ENCODE data around the gene OR5B2. TPM values are rescaled to one million over a fixed set of nuclear protein-coding genes. Genes with fewer than 3 reads are reported as not detected.
A peak's percentile ranks its signal among the peaks of the same experiment; 100 is the strongest.

OR5B2 gene
- total RNA-seq: not detected in 2 replicates

DNA sequence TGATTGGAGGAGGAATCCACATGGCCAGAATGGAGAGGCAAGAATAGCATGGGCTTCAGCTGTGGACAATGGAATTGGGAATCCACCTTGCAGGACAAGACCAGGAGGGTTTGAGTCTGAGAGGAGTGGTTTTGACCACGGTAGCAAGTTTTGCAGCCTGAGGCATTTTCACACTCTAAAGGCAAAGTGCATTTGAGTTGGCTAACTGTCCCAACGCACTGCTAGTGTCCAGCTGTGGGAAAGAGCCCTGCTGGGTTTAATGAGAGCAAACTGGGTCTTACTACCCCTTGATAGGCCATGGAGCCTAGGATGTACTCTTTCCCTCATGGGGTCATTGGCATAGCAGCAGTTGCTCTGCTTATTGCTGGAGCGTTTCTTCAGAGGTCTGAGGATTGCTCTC lies at the start of gene OR5B2:
Gene OR5B2, minus strand, starts transcription at position 101 of the 400 bp plus-strand sequence. CDS start 4,860 bp downstream, outside the sequence.
- TF ChIP-seq, protein P1, sequence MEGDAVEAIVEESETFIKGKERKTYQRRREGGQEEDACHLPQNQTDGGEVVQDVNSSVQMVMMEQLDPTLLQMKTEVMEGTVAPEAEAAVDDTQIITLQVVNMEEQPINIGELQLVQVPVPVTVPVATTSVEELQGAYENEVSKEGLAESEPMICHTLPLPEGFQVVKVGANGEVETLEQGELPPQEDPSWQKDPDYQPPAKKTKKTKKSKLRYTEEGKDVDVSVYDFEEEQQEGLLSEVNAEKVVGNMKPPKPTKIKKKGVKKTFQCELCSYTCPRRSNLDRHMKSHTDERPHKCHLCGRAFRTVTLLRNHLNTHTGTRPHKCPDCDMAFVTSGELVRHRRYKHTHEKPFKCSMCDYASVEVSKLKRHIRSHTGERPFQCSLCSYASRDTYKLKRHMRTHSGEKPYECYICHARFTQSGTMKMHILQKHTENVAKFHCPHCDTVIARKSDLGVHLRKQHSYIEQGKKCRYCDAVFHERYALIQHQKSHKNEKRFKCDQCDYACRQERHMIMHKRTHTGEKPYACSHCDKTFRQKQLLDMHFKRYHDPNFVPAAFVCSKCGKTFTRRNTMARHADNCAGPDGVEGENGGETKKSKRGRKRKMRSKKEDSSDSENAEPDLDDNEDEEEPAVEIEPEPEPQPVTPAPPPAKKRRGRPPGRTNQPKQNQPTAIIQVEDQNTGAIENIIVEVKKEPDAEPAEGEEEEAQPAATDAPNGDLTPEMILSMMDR (IDR thresholded peaks at IDR 0.05; ENCODE audit: extremely low read depth, low read depth, low read length): no peak
- no peak within 1 kb of the TSS for H2AFZ ChIP-seq (ENCODE audit: low read length)
- no peaks in the 10 kb centered on the region for H3K36me3 ChIP-seq (ENCODE audit: insufficient read depth, low read length)
- no peaks in the 10 kb centered on the region for H3K27me3 ChIP-seq (ENCODE audit: insufficient read depth, low read length)
- no peaks in the 10 kb centered on the region for H4K20me1 ChIP-seq (ENCODE audit: insufficient read depth, low read length)
- H3K79me2 ChIP-seq (ENCODE audit: insufficient read depth, low read length): no peaks in the 10 kb centered on the region
- no peak within 1 kb of the TSS for H3K4me2 ChIP-seq (ENCODE audit: insufficient read depth, low read length)
- no peaks in the 10 kb centered on the region for H3K4me1 ChIP-seq (ENCODE audit: insufficient read depth, low read length)
- no peak within 1 kb of the TSS for H3K4me3 ChIP-seq (ENCODE audit: insufficient read depth, low read length)
- DNase-seq (ENCODE audit: insufficient read length, low spot score, missing footprints): no peak
- no peaks in the 10 kb centered on the region for H3K9me3 ChIP-seq (ENCODE audit: low read depth, low read length)
- H3K27ac ChIP-seq (ENCODE audit: low read depth, low read length): no peak within 1 kb of the TSS

DNA sequence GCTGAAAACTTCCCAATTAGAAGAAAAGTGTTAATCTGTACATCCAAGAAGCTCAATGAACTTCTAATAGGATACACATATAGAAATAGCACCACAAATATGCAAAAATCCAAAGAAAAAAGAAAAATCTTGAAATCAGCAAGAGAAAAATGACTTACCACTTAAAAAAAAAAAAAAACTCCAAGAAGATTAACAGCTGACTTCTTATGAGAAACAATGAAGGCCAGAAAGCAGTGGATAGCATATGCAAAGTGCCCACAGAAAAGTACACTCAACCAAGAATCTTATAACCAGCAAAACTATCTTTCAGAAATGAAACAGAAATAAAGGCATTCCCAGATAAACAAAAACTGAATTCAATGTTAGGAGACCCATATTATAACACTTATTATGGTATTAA lies 44.0 kb upstream of the OR5B2 start:
- no peaks in the 10 kb centered on the region for H4K20me1 ChIP-seq (ENCODE audit: insufficient read depth, low read length)
- H3K4me3 ChIP-seq (ENCODE audit: insufficient read depth, low read length): no peak overlapping the region
- H3K4me1 ChIP-seq (ENCODE audit: insufficient read depth, low read length): no peaks in the 10 kb centered on the region
- DNase-seq (ENCODE audit: insufficient read length, low spot score, missing footprints): no peak
- no peak overlapping the region for H2AFZ ChIP-seq (ENCODE audit: low read length)
- no peaks in the 10 kb centered on the region for H3K36me3 ChIP-seq (ENCODE audit: insufficient read depth, low read length)
- no peak overlapping the region for H3K4me2 ChIP-seq (ENCODE audit: insufficient read depth, low read length)
- H3K27ac ChIP-seq (ENCODE audit: low read depth, low read length): no peak overlapping the region
- TF ChIP-seq, protein P1 (IDR thresholded peaks at IDR 0.05; ENCODE audit: extremely low read depth, low read depth, low read length): no peak
- H3K79me2 ChIP-seq (ENCODE audit: insufficient read depth, low read length): no peaks in the 10 kb centered on the region
- H3K27me3 ChIP-seq (ENCODE audit: insufficient read depth, low read length): no peaks in the 10 kb centered on the region
- no peaks in the 10 kb centered on the region for H3K9me3 ChIP-seq (ENCODE audit: low read depth, low read length)

DNA sequence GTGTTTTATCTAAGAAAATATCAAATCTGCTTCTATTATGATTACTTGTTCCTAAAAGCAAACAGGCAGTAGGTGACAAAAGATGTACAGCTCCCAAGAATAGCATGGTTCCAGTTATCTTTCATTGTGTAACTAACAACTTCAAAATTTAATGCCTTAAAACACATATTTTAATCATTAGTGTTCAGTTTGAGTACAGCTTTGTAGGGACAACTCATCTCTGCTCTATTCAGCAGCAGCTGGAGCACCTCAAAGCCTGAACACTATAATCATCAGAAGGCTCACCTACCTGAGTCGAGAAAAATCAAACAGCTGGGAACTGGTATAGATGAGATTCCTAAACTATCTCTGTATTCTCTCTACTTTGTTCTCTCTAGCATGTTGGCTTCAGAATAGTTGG lies 38.4 kb upstream of the OR5B2 start:
- no peak overlapping the region for H2AFZ ChIP-seq (ENCODE audit: low read length)
- no peaks in the 10 kb centered on the region for H3K79me2 ChIP-seq (ENCODE audit: insufficient read depth, low read length)
- peak; percentile 3 for DNase-seq (ENCODE audit: insufficient read length, low spot score, missing footprints)
- no peaks in the 10 kb centered on the region for H3K9me3 ChIP-seq (ENCODE audit: low read depth, low read length)
- no peaks in the 10 kb centered on the region for H4K20me1 ChIP-seq (ENCODE audit: insufficient read depth, low read length)
- H3K36me3 ChIP-seq (ENCODE audit: insufficient read depth, low read length): no peaks in the 10 kb centered on the region
- H3K4me2 ChIP-seq (ENCODE audit: insufficient read depth, low read length): no peak overlapping the region
- H3K27ac ChIP-seq (ENCODE audit: low read depth, low read length): no peak overlapping the region
- no peaks in the 10 kb centered on the region for H3K4me1 ChIP-seq (ENCODE audit: insufficient read depth, low read length)
- TF ChIP-seq, protein P1 (IDR thresholded peaks at IDR 0.05; ENCODE audit: extremely low read depth, low read depth, low read length): no peak
- no peaks in the 10 kb centered on the region for H3K27me3 ChIP-seq (ENCODE audit: insufficient read depth, low read length)
- H3K4me3 ChIP-seq (ENCODE audit: insufficient read depth, low read length): no peak overlapping the region

DNA sequence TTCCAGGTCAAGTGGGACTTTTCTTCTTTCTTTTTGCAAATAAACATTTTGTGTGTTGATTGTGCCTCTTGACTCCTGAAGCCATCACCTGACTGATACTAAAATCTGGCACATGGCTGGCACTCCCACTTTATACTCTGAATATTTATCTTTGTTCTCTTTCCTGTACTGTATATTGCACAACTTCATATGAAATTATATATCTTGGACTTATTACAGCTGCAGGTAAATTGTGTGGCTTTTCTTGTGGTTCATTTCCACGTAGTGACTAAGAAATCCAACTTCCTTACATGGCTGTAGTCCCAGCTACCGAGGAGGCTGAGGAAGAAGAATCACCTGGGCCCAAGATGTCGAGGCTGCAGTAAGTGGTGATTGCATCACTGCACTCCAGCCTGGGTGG lies 37.8 kb upstream of the OR5B2 start:
- no peaks in the 10 kb centered on the region for H3K4me1 ChIP-seq (ENCODE audit: insufficient read depth, low read length)
- no peaks in the 10 kb centered on the region for H3K27me3 ChIP-seq (ENCODE audit: insufficient read depth, low read length)
- H3K9me3 ChIP-seq (ENCODE audit: low read depth, low read length): no peaks in the 10 kb centered on the region
- no peak overlapping the region for H2AFZ ChIP-seq (ENCODE audit: low read length)
- H4K20me1 ChIP-seq (ENCODE audit: insufficient read depth, low read length): no peaks in the 10 kb centered on the region
- H3K4me2 ChIP-seq (ENCODE audit: insufficient read depth, low read length): no peak overlapping the region
- TF ChIP-seq, protein P1 (IDR thresholded peaks at IDR 0.05; ENCODE audit: extremely low read depth, low read depth, low read length): no peak
- no peak for DNase-seq (ENCODE audit: insufficient read length, low spot score, missing footprints)
- no peaks in the 10 kb centered on the region for H3K79me2 ChIP-seq (ENCODE audit: insufficient read depth, low read length)
- no peak overlapping the region for H3K27ac ChIP-seq (ENCODE audit: low read depth, low read length)
- no peaks in the 10 kb centered on the region for H3K36me3 ChIP-seq (ENCODE audit: insufficient read depth, low read length)
- H3K4me3 ChIP-seq (ENCODE audit: insufficient read depth, low read length): no peak overlapping the region
